ENCODE measurements around the gene DHRSX. TPM values are rescaled to one million over a fixed set of nuclear protein-coding genes. Genes with fewer than 3 reads are reported as not detected.

The DHRSX gene
- total and polyA plus RNA-seq, 2 of the 8 experiments (the other 6 are each of a cell fraction or from before 2014, with no cell fraction given), result 35.1 to 43.4 TPM

DNA sequence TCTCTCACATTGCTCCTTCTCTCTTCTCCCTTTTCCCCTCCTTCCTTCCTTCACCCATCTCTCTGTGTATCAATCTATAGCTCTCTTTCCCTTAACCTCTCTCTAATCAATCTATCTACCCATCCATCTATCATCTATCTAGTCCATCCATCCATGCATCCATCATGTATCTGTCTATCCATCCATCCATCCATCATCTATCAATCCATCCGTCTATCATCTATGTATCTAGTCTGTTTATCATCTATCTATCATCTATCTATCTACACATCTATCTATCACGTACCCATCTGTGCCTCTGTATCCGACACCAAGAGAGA, 307.5 kb downstream of the DHRSX start (continued):
- TF ChIP-seq, protein P1, sequence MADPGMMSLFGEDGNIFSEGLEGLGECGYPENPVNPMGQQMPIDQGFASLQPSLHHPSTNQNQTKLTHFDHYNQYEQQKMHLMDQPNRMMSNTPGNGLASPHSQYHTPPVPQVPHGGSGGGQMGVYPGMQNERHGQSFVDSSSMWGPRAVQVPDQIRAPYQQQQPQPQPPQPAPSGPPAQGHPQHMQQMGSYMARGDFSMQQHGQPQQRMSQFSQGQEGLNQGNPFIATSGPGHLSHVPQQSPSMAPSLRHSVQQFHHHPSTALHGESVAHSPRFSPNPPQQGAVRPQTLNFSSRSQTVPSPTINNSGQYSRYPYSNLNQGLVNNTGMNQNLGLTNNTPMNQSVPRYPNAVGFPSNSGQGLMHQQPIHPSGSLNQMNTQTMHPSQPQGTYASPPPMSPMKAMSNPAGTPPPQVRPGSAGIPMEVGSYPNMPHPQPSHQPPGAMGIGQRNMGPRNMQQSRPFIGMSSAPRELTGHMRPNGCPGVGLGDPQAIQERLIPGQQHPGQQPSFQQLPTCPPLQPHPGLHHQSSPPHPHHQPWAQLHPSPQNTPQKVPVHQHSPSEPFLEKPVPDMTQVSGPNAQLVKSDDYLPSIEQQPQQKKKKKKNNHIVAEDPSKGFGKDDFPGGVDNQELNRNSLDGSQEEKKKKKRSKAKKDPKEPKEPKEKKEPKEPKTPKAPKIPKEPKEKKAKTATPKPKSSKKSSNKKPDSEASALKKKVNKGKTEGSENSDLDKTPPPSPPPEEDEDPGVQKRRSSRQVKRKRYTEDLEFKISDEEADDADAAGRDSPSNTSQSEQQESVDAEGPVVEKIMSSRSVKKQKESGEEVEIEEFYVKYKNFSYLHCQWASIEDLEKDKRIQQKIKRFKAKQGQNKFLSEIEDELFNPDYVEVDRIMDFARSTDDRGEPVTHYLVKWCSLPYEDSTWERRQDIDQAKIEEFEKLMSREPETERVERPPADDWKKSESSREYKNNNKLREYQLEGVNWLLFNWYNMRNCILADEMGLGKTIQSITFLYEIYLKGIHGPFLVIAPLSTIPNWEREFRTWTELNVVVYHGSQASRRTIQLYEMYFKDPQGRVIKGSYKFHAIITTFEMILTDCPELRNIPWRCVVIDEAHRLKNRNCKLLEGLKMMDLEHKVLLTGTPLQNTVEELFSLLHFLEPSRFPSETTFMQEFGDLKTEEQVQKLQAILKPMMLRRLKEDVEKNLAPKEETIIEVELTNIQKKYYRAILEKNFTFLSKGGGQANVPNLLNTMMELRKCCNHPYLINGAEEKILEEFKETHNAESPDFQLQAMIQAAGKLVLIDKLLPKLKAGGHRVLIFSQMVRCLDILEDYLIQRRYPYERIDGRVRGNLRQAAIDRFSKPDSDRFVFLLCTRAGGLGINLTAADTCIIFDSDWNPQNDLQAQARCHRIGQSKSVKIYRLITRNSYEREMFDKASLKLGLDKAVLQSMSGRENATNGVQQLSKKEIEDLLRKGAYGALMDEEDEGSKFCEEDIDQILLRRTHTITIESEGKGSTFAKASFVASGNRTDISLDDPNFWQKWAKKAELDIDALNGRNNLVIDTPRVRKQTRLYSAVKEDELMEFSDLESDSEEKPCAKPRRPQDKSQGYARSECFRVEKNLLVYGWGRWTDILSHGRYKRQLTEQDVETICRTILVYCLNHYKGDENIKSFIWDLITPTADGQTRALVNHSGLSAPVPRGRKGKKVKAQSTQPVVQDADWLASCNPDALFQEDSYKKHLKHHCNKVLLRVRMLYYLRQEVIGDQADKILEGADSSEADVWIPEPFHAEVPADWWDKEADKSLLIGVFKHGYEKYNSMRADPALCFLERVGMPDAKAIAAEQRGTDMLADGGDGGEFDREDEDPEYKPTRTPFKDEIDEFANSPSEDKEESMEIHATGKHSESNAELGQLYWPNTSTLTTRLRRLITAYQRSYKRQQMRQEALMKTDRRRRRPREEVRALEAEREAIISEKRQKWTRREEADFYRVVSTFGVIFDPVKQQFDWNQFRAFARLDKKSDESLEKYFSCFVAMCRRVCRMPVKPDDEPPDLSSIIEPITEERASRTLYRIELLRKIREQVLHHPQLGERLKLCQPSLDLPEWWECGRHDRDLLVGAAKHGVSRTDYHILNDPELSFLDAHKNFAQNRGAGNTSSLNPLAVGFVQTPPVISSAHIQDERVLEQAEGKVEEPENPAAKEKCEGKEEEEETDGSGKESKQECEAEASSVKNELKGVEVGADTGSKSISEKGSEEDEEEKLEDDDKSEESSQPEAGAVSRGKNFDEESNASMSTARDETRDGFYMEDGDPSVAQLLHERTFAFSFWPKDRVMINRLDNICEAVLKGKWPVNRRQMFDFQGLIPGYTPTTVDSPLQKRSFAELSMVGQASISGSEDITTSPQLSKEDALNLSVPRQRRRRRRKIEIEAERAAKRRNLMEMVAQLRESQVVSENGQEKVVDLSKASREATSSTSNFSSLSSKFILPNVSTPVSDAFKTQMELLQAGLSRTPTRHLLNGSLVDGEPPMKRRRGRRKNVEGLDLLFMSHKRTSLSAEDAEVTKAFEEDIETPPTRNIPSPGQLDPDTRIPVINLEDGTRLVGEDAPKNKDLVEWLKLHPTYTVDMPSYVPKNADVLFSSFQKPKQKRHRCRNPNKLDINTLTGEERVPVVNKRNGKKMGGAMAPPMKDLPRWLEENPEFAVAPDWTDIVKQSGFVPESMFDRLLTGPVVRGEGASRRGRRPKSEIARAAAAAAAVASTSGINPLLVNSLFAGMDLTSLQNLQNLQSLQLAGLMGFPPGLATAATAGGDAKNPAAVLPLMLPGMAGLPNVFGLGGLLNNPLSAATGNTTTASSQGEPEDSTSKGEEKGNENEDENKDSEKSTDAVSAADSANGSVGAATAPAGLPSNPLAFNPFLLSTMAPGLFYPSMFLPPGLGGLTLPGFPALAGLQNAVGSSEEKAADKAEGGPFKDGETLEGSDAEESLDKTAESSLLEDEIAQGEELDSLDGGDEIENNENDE (IDR thresholded peaks at IDR 0.05; ENCODE audit: insufficient replicate concordance, low read length), result no peak
- TF ChIP-seq RBBP5 (IDR thresholded peaks at IDR 0.05; ENCODE audit: borderline replicate concordance, low read depth, low read length) (no peak), ZNF274 (IDR thresholded peaks at IDR 0.05; ENCODE audit: borderline replicate concordance, extremely low read depth, low read length) (no peak), TBP (IDR thresholded peaks at IDR 0.05; ENCODE audit: low read depth, low read length) (no peak), TAF1 (IDR thresholded peaks at IDR 0.05; ENCODE audit: low read depth, low read length) (no peak), JUN (IDR thresholded peaks at IDR 0.05; ENCODE audit: low read depth, low read length) (no peak)
